ENCODE results near the gene UBE2E2.

Gene UBE2E2

DNA sequence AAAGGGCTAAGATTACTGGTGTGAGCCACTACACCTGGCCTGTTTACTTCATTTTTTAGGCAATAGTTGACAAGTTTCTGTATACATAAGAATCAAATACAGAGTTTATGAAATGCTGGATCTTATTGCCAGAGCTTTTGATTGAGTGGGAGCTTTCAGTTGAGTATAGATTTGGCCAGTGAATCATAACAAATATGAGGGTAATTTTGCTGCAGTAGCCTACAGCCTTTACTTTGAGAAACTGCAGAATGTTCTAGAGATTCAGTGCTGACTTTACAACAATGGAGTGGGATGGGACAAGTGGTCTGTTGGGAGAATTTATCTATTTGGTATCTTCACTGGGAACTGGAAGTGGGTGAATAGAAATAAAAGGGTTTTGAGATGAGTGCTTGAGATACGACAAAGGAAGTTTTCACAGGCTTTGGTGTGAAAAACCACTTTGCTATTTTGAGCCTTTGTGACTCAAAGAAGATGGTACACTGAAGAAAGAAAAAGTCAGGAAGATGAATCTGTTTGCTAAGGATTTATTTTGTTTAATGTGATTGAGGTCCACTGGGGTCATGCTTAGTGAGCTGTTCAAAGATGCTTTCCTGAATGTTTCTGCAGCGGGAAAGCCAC lies 227.8 kb downstream of the UBE2E2 start:
- POLR2A ChIA-PET = no interaction called here
- no peak overlapping the region for H3K4me3 ChIP-seq (ENCODE audit: low read depth, low read length)
- no peak for DNase-seq (ENCODE audit: low read depth, low spot score)
- TF ChIP-seq, protein P1, sequence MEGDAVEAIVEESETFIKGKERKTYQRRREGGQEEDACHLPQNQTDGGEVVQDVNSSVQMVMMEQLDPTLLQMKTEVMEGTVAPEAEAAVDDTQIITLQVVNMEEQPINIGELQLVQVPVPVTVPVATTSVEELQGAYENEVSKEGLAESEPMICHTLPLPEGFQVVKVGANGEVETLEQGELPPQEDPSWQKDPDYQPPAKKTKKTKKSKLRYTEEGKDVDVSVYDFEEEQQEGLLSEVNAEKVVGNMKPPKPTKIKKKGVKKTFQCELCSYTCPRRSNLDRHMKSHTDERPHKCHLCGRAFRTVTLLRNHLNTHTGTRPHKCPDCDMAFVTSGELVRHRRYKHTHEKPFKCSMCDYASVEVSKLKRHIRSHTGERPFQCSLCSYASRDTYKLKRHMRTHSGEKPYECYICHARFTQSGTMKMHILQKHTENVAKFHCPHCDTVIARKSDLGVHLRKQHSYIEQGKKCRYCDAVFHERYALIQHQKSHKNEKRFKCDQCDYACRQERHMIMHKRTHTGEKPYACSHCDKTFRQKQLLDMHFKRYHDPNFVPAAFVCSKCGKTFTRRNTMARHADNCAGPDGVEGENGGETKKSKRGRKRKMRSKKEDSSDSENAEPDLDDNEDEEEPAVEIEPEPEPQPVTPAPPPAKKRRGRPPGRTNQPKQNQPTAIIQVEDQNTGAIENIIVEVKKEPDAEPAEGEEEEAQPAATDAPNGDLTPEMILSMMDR (IDR thresholded peaks at IDR 0.05; ENCODE audit: insufficient read depth, low read length, missing control alignments) = no peak
- CTCF ChIA-PET = no interaction called here

DNA sequence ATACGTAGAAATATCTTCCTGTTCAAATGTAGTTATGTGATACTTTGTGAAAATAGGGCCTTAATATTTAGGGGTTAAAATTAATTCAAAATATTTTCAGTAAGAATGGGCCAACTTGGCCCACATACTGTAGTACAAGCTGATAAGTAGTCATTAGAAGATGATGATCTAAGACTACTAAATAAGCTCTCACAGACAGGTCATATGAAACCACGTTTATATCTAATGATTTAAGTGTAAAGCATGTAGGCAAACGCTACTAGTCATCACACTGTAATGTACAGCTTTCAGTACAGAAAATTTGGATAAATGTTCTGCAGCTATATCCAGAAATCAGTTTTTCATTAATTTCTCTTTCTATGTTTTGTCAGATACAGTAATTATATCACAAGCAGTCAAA lies 228.6 kb downstream of the UBE2E2 start:
- ChIA-PET POLR2A (no interaction called here), CTCF (interaction anchor here (0.8 kb wide), 1 partner anchor 9 kb away, joined by 3 read pairs; no protein-coding TSS in a partner anchor)
- TF ChIP-seq, protein P1 (IDR thresholded peaks at IDR 0.05; ENCODE audit: insufficient read depth, low read length, missing control alignments) = no peak
- no peak for DNase-seq (ENCODE audit: low read depth, low spot score)
- no peak overlapping the region for H3K4me3 ChIP-seq (ENCODE audit: low read depth, low read length)

DNA sequence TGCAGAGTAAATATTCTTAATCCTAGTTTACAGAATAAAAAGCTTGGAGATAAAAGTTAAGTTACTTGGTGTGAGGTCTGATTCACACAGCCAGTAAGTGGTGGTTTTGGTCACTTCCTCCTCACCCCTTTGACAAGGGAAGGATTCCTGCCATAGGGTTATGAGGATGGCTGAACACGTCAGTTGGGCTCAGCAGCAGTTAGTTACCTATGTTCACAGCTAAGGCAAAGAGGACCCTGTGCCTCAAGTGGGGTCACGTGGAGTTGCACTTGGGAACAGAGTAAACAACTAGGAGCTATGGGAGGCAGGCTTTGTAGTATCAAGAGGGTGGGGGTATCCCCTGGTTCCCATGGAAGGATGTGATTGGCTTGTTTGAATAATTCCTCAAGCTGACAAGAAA lies 232.2 kb downstream of the UBE2E2 start:
- ChIA-PET POLR2A (no interaction called here), CTCF (no interaction called here)
- no peak overlapping the region for H3K4me3 ChIP-seq (ENCODE audit: low read depth, low read length)
- TF ChIP-seq, protein P1 (IDR thresholded peaks at IDR 0.05; ENCODE audit: insufficient read depth, low read length, missing control alignments) = no peak
- DNase-seq (ENCODE audit: low read depth, low spot score) = no peak

DNA sequence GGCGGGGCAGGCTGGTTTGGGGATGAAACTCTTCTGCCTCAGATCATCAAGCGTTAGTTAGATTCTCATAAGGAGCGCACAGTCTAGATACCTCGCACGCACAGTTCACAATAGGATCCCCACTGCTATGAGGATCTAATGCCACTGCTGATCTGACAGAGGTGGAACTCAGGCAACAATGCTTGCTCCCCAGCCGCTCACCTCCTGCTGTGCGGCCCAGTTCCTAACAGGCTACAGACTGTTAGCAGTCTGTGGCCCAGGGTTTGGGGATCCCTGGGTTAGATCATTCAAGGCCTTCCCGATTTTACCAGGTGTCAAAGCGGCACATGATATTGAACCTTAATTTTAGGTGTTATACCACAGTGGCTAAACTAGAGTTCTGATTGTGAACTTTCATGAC lies 232.8 kb downstream of the UBE2E2 start:
- POLR2A ChIA-PET = no interaction called here

DNA sequence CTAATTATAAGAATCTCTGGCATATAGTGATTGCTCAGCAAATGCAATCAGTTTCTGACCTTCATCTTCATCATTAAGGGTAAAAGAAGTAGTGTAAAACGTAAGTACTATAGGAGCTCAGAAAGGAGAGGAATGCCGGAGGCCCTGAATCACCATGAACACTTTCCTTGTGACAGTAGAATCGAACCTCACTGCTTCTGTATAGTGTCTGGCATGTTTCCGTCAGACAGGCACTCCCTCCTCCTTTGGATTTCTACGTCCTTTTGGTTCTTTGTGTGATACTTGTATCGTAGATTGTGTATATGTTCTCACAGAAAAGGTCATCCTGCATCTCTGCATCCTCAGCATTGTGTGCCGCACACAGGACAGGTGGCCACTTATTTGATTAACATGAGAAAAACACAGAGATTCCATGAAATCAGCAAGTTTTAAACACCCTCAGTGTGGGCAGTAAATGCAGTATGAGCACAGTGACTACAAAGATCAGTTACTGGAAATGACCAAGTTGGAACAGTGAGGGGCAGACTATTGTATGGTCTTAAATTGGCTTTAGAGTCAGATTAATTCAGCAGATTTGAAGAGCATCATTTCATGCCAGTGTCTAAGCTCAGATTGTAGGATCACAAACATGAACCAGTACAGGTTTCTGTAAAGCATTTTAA lies 234.5 kb downstream of the UBE2E2 start:
- POLR2A ChIA-PET = no interaction called here

More for the DNA sequence above, 232.8 kb downstream of the UBE2E2 start:
- no peak for DNase-seq (ENCODE audit: low read depth, low spot score)
- CTCF ChIA-PET = no interaction called here
- H3K4me3 ChIP-seq (ENCODE audit: low read depth, low read length) = no peak overlapping the region
- TF ChIP-seq, protein P1 (IDR thresholded peaks at IDR 0.05; ENCODE audit: insufficient read depth, low read length, missing control alignments) = no peak

DNA sequence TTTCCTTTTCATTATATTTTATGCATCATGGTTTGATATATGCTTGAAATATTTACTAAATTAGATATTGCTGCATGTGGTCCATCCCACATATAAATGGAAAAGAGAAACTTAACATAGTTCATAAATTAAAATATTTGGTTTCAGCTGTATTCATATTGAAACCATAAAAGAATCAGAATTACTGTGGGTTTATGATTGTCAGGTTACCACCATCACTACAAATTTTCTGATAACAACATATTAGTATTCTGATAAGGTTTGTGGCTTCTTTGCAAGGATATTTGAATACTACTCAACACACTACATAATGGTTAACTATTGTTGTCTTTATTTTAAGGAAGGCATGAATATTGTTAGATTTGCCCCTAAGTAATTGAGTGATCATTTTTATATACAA lies 235.5 kb downstream of the UBE2E2 start:
- no peak overlapping the region for H3K4me3 ChIP-seq (ENCODE audit: low read depth, low read length)
- DNase-seq (ENCODE audit: low read depth, low spot score) = no peak
- TF ChIP-seq, protein P1 (IDR thresholded peaks at IDR 0.05; ENCODE audit: insufficient read depth, low read length, missing control alignments) = no peak
- ChIA-PET CTCF (no interaction called here), POLR2A (no interaction called here)

More for the DNA sequence above, 234.5 kb downstream of the UBE2E2 start:
- TF ChIP-seq, protein P1 (IDR thresholded peaks at IDR 0.05; ENCODE audit: insufficient read depth, low read length, missing control alignments) = no peak
- CTCF ChIA-PET = no interaction called here
- H3K4me3 ChIP-seq (ENCODE audit: low read depth, low read length) = no peak overlapping the region
- no peak for DNase-seq (ENCODE audit: low read depth, low spot score)
